Hematopoietic multipotent progenitor cell treated with erythropoietin and hydrocortisone succinate and interleukin-3 and kit ligand, for 8 days (in vitro differentiated cells): ENCODE data around the gene HBE1.
"Not testable (repeated sequence)": the region's sequence is repeated elsewhere in the genome, so short reads cannot be mapped to it uniquely, and the experiment has no call there.

Experiments
- DNase-seq: peaks from one replicate; pipeline ENCODE4 v3.0.0-alpha.2; 2015

HBE1 gene

DNA sequence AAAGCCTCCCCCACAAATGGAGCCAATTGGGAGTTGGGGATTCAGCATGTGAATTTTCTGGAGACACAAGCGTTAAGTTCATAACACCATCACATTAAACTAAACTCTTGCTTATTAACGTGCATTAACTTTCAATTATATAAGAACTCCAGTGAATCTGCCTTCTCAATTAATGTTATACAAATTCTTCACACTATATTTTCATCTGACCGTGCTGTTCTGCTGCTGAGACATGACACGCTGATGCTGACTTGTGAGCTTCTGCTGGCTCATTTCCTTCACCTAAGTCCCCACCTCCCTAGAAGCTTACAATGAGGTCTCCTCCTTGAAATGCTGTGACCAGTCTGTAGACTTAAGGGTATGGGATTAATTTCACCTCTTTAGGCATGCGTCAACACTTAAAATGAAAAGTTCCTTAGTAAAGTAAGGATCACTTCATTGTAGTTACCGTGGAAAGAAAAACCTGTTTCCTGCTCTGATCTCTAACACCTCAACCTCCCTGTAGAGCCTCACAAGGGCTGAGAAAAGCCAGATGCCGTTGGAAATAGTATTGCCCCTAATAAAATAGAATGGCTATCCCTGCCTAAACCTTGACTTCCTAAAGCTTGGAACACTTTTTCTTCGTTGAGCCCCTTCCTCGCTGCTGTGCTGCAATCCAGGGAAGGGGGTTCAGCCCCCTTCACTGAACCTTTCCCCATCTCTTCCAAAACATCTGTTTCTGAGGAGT, 17.4 kb downstream of the HBE1 start:
- peak; percentile 74 for DNase-seq

DNA sequence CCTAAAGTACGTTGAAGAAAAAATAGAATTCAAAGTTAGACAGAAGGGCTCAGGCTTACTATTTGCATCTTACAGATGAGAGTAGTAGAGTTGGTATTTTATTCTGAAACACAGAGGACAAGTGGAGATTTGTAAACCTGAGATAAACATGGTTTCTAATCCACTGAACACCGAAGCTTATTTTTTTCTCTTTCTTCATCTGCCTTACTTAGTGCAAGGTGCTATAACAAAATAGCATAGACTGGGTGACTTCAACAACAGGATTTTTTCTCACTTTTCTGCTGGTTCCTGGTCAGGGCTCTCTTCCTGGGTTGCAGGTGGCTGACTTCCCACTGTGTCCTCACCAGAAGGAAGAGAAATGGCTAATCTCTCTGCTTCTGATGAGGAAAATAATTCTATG, 18.0 kb downstream of the HBE1 start:
- DNase-seq, result no peak

DNA sequence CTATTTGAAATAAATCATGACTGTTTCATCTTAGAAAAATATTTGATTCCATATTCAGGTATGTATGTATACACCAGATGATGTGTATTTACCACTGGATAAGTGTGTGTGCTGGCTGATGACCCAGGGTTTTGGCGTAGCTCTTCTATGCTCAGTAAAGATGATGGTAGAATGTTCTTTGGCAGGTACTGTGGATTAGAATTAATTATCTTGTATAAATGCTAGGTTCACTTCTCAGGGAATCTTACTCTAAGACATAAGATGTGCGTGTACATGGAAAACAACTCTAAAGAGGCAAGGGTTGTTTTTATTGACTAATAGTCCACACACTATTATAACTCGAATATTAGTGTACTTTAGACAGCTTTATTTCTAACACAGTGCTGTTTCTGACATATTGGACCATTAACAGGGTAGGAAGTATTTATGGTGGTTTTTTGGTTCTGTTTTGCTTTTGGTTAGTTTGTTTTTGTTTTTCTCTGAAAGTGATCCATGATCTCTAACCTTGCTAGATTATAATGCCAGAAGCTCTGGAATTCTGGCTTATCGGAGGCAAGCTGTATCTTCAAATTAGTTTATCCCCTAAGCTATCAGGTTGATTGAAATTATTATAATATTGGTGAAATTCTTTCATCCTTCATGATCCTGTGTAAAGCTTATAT, 19.1 kb downstream of the HBE1 start:
- no peak for DNase-seq

DNA sequence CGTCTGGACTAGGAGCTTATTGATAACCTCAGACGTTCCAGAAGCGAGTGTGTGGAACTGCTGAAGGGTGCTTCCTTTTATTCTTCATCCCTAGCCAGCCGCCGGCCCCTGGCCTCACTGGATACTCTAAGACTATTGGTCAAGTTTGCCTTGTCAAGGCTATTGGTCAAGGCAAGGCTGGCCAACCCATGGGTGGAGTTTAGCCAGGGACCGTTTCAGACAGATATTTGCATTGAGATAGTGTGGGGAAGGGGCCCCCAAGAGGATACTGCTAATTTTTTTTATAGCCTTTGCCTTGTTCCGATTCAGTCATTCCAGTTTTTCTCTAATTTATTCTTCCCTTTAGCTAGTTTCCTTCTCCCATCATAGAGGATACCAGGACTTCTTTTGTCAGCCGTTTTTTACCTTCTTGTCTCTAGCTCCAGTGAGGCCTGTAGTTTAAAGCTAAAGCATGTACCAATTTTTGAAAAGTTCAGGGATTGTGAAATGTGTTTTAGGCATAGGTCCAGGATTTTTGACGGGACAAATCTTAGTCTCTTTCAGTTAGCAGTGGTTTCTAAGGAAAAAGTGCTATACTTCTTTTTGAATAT, 19.8 kb downstream of the HBE1 start, which contains the start of gene HBG1:
TSS of gene HBG1 (minus strand) at position 51 of the 590 bp plus-strand sequence. CDS start 53 bp downstream, outside the sequence.
- DNase-seq, result not testable (repeated sequence)

DNA sequence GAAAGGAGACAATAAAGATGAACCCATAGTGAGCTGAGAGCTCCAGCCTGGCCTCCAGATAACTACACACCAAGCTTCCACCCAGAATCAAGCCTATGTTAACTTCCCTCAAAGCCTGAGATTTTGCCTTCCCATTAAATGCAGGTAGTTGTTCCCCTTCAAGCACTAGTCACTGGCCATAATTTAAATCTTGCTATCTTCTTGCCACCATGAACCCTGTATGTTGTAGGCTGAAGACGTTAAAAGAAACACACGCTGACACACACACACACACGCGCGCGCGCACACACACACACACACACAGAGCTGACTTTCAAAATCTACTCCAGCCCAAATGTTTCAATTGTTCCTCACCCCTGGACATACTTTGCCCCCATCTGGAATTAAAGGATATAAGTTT, 21.2 kb downstream of the HBE1 start:
- not testable (repeated sequence) for DNase-seq

DNA sequence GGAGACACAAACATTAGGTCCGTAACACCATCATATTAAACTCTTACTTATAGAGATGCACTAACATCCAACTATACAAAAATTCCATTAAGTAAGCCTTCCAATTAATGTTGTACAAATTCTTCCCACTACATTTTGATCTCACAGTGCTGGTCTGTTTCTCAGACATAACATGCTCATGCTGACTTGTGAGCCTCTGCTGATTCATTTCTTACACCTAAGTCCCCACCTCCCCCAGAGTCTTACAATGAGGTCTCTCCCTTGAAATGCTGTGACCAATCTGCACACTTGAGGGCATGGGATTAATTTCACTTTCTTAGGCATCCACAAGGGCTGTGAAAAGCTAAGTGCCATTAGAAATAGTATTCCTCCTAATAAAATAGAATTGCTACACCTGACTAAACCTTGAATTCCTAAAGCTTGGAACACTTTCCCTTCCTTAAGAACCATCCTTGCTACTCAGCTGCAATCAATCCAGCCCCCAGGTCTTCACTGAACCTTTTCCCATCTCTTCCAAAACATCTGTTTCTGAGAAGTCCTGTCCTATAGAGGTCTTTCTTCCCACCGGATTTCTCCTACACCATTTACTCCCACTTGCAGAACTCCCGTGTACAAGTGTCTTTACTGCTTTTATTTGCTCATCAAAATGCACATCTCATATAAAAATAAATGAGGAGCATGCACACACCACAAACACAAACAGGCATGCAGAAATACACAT, 22.1 kb downstream of the HBE1 start:
- peak; percentile 69 for DNase-seq

DNA sequence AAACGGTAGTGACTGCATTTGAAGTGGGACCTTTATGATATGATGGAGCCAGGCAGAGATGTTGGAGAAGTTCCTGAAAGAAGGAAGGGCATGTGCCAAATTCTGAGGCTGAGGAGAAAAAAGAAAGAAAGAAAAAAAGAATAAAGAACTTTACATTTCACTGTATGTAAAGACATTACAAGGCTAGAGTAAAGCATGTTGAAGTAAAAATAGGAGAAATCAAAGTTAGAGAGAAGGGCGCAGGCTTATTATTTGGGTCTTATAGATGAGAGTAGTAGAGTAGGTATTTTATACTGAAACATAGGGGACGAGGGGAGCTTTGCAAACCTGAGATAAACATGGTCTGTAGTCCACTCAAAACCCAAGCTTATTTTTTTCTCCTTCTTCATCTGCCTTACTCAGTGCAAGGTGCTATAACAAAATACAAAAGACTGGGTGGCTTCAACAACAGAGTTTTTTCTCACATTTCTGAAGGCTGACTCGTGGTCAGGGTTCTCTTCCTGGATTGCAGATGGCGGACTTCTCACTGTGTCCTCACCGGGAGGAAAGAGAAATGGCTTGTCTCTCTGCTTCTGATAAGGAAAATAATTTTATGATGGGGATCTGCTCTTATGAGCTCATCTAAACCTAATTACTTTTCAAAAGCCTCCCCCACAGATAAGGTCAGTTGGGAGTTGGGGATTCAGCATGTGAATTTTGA, 22.8 kb downstream of the HBE1 start:
- DNase-seq, result peak; percentile 63

DNA sequence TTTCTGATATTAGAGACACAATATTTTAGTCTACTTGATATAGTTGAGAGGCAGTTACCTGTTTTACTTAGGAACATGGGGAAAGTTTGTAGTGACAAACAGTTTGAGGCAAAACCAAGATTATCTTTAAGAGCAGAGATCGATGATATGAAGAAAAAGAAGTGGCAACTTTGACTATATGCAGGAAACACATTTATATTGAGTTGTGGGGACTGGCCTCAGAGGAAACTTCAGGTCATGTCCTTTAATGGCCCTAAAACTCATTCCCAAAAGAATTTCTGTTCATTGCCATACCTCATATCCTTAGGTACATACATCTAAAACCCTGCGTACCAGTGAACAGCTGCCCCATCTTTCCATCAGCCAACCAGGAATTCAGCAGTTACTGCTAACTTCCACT, 24.6 kb downstream of the HBE1 start:
- DNase-seq, result no peak

DNA sequence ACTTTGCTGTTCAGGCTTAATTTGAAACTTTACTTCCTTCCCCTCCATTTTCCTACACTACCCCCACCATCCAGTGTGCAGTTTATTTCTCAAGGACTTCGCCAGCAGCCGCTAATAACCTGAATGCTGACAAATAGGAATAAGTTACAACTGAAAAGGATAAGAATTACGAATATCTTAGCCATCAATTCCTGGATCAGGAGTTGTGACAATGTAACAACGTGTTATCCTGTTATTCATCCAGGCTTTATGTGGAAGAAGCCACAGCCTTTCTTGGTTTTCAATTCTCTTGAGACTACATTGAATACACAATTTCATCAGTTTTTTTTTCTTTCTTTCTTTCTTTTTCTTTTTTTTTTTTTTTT, 25.9 kb downstream of the HBE1 start:
- no peak for DNase-seq

DNA sequence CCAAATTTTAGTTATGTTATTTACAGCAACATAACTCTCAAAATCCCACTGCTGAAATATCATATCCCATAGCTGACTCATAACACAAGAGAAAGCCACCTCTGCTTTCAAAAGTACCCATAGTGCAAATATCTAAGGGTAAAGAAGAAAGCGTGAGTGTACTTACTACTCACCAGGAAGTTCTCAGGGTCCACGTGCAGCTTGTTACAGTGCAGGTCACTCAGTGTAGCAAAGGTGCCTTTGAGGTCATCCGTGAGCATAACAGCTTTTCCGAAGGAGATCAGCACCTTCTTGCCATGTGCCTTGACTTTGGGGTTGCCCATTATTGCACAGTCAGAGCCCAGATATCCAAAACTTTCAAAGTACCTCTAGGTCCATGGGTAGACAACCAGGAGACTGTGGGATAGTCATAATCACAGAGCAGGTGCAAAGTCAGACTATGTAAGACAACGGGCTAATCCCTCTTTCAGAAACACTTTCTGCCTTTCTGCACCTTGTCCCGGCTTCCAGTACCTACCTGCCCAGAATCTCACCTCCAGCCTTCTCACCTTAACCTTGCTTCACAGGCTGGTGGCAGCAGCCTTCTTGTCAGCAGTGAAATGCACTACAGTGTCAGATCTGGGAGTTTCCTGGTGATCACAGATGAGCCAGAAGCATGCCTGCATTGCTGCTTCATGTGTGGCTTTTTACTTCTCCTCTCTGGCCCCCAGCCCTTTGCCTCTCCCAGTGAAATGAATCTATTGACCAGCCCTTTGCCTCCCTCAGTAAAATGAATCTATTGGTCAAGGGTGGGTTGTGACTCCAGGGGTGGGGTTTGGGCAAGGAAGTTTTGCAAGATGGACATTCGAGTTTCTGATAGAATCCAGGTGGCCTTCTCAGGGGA, 26.6 kb downstream of the HBE1 start:
- DNase-seq, result peak; percentile 69

DNA sequence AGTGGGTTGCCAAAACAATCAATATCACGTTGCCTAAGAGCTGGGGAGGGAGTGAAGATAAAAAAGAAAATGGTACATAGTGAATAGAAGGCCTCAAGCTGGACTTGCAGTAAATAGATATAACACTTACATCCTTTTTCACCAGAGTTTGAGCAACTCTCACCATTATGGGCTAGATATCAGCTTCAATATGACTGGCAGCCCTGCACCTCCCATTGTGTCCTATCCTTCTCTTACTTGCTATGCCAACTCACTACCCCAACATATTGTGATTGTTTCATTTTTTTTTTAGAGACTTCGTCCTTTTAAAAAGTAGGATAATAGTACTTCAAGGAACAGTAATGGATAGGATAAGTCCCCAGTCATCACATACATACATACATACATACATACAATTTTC, 27.5 kb downstream of the HBE1 start:
- DNase-seq, result peak; percentile 57

DNA sequence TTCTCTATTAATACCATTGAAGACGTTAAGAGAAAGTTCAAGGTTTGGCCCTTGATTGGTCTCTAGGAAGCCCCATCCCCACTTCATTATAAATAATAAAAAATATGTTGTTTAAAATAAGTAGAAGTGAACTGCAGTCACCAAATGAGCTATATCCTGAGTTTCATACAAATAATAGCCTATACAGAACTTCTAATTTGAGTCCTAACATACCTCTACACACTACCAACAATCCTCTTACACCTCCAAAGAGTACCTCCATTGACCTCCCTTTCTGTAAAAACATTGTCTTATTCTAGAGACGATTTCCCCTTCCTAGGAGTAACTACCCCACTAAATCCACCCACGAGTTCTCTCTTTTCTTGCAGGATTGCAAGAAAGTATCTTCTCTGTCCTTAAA, 28.3 kb downstream of the HBE1 start:
- DNase-seq, result no peak

DNA sequence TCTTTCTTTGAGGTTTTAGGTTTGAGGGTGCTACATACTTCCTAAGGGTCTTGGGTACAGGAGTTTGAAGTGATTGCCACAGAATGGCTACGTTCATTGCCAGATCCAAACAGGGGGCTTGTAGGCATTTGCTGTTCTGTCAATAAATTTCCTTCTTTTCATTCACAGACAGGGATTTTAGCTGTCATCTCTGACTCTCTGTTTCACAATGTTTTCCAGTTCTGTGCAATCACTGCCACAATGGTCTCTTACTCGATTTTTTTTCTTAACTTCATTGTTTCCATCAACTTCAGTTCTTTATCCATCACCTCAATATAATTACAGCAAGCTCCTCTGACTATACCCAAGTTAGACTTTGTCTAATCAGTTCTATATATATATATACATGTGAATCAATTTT, 29.3 kb downstream of the HBE1 start:
- DNase-seq, result no peak

DNA sequence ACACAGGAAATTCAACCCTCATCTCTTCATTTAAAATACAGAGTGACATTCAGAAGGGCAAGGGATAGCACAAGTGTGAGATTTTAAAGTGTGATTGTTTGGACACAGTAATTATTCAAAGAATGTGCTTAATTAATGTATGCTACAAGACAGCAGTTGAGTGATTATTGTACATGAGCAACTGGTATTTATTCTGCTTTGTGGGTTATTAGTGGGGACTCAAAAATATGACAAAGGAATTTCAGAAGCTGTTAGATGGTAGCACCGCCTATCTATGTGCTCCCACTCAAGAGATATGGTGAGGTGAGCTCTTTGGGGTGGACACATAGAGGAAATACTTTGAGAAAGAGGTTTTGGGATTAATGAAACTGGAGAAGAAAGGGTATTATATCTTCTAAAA, 29.7 kb downstream of the HBE1 start:
- no peak for DNase-seq

DNA sequence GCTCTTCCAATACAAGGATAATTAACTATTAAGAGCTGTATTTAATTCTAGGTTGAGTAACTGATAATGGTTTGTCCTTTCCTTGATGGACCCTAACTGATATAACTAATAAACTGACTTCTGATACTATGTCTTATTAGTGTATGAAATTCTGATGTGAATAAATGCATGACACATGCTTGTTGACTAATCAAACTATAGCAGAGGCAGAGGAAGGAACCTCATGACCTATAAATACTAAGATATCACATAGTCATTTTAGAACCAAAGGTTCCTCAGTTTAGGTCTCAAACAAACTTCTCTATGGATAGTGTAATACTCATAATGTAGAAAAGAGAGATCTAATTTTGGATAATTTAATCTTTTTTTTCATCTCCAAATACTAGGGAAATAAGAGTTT, 30.7 kb downstream of the HBE1 start:
- DNase-seq, result peak; percentile 21

DNA sequence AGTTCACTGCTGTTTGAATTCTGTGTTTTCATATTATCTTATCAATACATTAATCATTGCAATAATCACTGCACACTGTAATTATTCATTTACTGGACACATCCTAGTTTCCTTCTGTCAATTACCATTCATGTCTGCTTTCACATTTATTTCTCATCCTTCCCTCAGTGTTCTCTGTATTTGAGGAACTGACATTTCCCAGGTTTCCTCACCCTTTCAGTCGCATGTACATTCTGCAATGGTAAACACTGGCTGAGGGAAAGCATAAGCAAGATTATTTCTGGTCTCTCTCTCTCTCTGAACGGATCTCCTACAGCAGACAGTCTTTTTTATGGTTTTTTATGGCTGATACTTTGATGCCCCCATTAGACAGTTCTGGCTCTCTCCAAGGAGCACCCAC, 31.3 kb downstream of the HBE1 start:
- peak; percentile 6 for DNase-seq

DNA sequence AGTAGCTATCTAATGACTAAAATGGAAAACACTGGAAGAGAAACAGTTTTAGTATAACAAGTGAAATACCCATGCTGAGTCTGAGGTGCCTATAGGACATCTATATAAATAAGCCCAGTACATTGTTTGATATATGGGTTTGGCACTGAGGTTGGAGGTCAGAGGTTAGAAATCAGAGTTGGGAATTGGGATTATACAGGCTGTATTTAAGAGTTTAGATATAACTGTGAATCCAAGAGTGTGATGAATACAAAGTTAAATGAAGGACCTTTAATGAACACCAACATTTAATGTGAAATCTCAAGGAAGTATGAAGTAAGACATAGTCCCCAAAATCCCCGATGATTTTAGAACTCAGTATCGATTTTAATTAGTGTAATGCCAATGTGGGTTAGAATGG, 32.3 kb downstream of the HBE1 start:
- peak; percentile 2 for DNase-seq

DNA sequence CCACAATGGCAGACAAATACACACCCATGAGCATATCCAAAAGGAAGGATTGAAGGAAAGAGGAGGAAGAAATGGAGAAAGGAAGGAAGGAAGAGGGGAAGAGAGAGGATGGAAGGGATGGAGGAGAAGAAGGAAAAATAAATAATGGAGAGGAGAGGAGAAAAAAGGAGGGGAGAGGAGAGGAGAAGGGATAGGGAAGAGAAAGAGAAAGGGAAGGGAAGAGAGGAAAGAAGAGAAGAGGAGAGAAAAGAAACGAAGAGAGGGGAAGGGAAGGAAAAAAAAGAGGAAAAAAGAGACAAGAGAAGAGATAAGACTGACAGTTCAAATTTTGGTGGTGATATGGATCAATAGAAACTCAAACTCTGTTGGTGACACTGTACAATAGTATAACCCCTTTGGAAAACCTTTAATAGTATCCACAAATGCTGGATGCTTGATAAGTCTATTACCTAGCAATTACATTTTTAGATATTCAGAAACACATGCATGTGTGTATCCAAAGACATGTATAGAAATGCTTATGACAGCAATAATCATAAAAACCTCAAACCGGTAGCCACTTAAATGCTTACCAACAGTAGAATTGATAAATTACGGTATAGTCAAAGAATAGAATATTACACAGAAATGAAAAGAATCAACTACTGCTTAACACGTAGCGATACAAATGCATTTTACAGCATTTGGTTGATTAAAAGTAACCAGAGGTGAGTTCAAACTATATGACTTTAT, 34.2 kb downstream of the HBE1 start:
- DNase-seq, result no peak

DNA sequence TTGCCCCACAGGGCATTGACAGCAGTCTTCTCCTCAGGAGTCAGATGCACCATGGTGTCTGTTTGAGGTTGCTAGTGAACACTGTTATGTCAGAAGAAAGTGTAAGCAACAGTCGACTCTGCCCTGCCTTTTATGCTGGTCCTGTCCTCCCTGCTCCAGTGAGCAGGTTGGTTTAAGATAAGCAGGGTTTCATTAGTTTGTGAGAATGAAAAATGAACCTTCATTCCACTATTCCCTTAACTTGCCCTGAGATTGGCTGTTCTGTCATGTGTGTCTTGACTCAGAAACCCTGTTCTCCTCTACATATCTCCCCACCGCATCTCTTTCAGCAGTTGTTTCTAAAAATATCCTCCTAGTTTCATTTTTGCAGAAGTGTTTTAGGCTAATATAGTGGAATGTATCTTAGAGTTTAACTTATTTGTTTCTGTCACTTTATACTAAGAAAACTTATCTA, 35.3 kb downstream of the HBE1 start, which contains the start of gene HBD:
TSS of gene HBD (minus strand) at position 103 of the 454 bp plus-strand sequence. CDS start at position 53, 50 bp downstream.
- DNase-seq, result peak; percentile 95

DNA sequence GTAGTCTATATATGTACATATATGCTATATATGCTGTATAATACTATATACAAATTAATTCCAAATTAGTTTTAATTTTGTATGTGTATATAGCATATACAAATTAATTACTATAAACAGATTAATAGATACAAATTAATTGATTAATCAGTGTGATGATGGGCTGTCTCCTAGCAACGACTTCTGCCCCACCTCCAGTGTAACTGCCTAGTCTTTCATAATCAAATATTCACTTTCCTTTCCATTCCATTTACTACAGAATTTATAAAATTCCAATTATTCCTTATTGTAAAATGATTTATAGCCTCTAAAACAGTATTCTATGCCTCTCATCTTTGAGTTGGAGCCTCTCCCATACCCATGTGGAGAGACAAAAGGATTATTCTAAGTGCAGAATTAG, 36.4 kb downstream of the HBE1 start:
- DNase-seq, result peak; percentile 37

DNA sequence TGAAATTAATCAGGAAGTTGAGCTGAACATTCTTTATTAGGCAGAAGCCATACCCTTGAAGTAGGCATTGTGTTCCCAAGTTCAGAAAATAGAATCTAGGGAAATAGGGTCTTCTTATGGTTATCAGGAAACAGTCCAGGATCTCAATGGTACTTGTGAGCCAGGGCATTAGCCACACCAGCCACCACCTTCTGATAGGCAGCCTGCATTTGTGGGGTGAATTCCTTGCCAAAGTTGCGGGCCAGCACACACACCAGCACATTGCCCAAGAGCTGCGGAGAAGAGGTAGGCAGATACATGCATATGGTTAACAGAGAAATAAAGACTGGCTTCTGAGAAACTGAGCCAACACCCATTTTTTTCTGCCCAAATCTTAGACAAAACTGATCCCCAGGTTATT, 36.9 kb downstream of the HBE1 start:
- DNase-seq, result peak; percentile 80
